ENCODE data around the gene GAGE1.
"Not testable (repeated sequence)": the region's sequence is repeated elsewhere in the genome, so short reads cannot be mapped to it uniquely, and the experiment has no call there.

The GAGE1 gene, protein sequence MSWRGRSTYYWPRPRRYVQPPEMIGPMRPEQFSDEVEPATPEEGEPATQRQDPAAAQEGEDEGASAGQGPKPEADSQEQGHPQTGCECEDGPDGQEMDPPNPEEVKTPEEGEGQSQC

DNA sequence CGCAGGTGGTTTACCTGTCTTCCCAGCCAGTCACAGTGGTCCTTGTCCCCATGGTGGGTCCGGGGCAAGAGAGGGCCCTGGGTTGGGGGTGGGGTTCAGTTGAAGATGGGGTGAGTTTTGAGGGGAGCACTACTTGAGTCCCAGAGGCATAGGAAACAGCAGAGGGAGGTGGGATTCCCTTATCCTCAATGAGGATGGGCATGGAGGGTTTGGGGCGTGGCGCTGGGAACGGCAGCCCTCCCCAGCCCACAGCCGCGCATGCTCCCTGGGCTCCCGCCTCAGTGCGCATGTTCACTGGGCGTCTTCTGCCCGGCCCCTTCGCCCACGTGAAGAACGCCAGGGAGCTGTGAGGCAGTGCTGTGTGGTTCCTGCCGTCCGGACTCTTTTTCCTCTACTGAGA lies at the start of gene GAGE1:
GAGE1 (plus strand) TSS at position 301 of the 400 bp plus-strand sequence. CDS start 1,155 bp downstream, outside the sequence.
- DNase-seq: not testable (repeated sequence)

DNA sequence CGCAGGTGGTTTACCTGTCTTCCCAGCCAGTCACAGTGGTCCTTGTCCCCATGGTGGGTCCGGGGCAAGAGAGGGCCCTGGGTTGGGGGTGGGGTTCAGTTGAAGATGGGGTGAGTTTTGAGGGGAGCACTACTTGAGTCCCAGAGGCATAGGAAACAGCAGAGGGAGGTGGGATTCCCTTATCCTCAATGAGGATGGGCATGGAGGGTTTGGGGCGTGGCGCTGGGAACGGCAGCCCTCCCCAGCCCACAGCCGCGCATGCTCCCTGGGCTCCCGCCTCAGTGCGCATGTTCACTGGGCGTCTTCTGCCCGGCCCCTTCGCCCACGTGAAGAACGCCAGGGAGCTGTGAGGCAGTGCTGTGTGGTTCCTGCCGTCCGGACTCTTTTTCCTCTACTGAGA lies 47.8 kb upstream of the GAGE1 start, which contains the start of gene GAGE12E:
GAGE12E (plus strand) TSS at position 301 of the 400 bp plus-strand sequence. CDS start 1,155 bp downstream, outside the sequence.
- not testable (repeated sequence) for DNase-seq

DNA sequence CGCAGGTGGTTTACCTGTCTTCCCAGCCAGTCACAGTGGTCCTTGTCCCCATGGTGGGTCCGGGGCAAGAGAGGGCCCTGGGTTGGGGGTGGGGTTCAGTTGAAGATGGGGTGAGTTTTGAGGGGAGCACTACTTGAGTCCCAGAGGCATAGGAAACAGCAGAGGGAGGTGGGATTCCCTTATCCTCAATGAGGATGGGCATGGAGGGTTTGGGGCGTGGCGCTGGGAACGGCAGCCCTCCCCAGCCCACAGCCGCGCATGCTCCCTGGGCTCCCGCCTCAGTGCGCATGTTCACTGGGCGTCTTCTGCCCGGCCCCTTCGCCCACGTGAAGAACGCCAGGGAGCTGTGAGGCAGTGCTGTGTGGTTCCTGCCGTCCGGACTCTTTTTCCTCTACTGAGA lies 38.3 kb upstream of the GAGE1 start, which contains the start of gene GAGE12F:
GAGE12F (plus strand) TSS at position 301 of the 400 bp plus-strand sequence. CDS start 1,155 bp downstream, outside the sequence.
- DNase-seq: not testable (repeated sequence)

DNA sequence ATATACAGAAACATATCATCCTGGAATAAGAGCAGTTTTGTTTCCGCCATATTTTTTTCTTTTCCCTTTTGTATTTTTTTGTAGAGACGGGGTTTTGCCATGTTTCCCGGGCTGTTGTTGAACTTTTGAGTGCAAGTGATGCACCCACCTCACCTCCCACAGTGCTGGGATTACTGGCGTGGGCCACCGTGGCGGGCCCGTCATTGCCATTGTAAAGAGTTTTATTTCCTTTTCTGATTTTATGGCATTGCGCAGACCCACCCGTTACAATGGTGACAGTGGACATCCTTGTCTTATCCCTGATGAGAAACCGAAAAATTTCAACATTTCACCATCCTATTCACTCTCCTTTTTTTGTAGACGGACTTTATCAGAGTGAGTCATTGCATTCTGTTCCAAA lies 30.1 kb upstream of the GAGE1 start:
- not testable (repeated sequence) for DNase-seq

DNA sequence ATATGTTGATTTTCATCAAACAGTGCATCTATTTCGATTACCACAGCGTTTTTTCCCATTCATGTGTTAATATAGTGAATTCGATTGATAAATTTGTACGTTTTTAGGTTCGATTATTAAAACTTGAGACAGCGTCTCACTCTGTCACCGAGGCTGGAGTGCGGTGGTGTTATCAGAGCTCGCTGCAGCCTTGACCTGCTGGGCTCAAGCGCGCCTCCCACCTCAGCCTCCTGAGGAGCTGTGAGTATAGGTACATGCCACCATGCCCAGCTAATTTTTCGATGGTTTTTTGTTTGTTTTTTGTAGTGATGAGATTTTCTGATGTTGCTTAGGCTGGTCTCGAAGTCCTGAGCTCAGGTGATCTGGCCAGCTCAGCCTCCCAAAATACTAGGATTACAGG lies 29.7 kb upstream of the GAGE1 start:
- not testable (repeated sequence) for DNase-seq

DNA sequence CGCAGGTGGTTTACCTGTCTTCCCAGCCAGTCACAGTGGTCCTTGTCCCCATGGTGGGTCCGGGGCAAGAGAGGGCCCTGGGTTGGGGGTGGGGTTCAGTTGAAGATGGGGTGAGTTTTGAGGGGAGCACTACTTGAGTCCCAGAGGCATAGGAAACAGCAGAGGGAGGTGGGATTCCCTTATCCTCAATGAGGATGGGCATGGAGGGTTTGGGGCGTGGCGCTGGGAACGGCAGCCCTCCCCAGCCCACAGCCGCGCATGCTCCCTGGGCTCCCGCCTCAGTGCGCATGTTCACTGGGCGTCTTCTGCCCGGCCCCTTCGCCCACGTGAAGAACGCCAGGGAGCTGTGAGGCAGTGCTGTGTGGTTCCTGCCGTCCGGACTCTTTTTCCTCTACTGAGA lies 28.7 kb upstream of the GAGE1 start, which contains the start of gene GAGE12G:
GAGE12G (plus strand) TSS at position 301 of the 400 bp plus-strand sequence. CDS start 1,155 bp downstream, outside the sequence.
- DNase-seq: not testable (repeated sequence)

DNA sequence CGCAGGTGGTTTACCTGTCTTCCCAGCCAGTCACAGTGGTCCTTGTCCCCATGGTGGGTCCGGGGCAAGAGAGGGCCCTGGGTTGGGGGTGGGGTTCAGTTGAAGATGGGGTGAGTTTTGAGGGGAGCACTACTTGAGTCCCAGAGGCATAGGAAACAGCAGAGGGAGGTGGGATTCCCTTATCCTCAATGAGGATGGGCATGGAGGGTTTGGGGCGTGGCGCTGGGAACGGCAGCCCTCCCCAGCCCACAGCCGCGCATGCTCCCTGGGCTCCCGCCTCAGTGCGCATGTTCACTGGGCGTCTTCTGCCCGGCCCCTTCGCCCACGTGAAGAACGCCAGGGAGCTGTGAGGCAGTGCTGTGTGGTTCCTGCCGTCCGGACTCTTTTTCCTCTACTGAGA lies 19.2 kb upstream of the GAGE1 start, which contains the start of gene GAGE12H:
GAGE12H (plus strand) TSS at position 301 of the 400 bp plus-strand sequence. CDS start 1,155 bp downstream, outside the sequence.
- not testable (repeated sequence) for DNase-seq

DNA sequence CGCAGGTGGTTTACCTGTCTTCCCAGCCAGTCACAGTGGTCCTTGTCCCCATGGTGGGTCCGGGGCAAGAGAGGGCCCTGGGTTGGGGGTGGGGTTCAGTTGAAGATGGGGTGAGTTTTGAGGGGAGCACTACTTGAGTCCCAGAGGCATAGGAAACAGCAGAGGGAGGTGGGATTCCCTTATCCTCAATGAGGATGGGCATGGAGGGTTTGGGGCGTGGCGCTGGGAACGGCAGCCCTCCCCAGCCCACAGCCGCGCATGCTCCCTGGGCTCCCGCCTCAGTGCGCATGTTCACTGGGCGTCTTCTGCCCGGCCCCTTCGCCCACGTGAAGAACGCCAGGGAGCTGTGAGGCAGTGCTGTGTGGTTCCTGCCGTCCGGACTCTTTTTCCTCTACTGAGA lies 9.6 kb upstream of the GAGE1 start, which contains the start of gene GAGE2A:
GAGE2A (plus strand) TSS at position 301 of the 400 bp plus-strand sequence. CDS start 1,155 bp downstream, outside the sequence.
- DNase-seq: not testable (repeated sequence)

DNA sequence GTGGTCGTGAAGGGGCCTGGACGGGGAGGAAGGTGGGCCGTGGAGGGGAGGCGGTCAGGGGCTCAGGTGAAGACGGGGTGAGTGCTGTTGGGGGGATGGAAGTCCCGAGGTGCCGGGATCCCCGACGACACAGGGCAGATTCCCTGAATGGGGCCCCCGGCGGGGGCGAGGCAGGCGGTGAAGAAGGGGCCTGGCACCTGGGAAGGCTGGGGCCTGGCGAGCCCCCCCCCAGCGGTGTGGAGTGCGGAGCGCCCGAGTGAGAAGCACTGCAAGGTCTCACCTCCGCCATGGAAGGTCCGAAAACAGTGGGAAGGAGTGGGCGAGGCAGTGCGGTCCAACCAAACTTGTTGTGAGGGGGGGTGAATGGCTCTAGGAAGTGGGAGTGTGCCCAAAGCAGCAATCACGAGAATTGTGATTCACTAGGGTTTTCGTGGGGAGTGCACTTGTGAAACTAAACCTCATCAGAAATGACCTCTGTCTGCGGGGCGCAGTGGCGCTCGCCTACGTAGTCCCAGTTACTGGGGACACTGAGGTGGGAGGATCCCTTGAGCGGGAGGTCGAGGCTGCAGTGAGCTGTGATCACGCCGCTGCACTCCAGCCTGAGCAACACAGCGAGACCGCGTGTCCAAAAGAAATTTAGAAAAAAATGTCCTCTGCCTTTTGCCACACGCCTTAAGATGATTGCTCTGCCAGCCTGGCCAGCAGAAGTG lies 8.9 kb upstream of the GAGE1 start:
- DNase-seq: not testable (repeated sequence)

DNA sequence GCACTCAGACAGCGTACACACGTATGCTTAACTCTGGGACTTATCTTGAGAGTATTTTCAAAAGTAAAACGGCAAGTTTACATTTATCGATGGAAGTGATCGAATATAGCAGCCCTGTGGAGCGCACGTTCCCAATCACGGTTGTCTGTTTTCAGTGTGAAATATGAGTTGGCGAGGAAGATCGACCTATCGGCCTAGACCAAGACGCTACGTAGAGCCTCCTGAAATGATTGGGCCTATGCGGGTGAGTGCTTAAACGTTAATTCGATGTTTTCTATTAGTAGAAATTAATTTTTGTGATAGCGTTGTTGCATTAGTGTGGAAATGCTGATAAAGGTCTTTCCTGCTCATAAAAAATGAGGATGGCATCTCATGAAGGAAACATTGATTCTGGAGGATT lies 8.3 kb upstream of the GAGE1 start:
- DNase-seq: not testable (repeated sequence)

DNA sequence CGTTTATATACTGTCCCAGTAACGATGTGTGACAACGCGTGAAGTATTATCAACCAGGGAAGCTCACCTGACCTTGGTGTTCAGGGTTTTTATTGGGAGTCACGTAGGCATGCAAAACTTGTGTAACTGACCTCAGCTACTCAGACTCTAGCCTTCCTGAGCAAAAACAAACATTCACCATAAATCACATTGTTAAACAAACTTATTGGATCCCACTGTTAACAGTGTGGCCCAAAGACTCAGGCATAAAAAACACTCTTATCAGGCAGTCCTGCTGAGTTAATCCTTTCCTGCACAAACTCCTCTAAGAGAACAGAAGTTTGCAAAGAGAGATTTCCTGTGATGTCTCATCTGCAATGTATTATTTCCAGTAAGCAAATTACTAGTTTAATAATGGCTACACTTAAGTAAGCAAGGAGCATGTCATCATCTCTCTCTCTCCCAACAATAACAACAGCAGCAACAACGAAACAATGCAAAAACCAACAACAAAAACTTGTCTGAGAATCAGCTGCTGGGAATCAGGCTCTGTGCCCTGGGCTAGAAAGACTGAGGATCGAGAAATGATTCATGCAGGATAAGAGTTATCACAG lies 12.0 kb downstream of the GAGE1 start:
- no peak for DNase-seq

DNA sequence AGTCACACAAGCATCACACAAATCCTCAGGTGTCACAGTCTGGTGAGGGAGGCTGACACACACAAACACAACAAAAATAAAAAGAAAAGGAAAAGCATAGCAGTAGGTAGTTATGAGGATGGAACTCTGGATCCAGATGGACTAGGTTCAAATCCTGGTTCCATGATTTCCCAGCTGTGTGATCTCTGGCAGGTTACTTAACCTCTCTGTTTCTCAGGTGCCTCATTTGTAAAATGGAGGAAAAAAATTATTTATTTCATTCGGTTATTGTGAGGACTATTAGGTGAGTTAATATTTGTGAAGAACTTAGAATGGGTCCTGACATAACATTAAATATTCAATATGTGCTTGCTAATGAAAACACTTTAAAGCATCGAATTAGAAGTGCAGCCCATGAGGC lies 19.8 kb downstream of the GAGE1 start:
- DNase-seq: no peak

DNA sequence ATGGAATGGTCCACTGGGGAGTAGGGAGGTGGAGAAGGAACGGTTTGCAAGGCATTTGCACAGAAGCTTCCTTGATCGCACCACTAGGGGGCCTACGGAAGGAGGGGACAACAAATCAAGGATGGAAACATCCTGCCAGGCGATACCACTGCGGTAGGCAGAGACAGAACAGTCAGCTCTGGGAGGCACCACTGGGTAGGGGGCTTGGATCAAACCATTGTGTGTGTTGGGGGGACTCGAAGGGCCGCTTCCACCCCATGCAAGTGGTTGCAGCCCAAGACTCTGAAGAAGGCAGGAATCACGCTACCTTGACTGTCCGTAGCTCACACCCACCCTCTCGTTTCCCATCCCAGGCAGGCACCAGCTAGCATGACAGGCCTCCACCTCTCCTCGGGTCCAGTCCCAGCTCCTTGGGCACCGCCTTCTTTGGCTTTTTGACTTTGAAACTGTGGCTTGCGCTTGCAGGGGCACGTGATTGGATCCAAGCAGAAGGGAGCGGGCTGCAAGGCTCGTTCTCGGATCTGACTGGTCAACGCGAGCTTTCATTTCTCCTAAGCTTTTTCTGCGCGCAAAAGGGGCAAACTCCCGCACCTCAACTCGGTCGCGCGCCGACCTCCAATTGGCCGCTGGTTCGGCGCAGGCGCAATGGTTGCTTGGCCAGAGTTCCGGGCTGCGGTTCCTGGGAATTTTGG lies 28.4 kb downstream of the GAGE1 start:
- peak; percentile 0 for DNase-seq

DNA sequence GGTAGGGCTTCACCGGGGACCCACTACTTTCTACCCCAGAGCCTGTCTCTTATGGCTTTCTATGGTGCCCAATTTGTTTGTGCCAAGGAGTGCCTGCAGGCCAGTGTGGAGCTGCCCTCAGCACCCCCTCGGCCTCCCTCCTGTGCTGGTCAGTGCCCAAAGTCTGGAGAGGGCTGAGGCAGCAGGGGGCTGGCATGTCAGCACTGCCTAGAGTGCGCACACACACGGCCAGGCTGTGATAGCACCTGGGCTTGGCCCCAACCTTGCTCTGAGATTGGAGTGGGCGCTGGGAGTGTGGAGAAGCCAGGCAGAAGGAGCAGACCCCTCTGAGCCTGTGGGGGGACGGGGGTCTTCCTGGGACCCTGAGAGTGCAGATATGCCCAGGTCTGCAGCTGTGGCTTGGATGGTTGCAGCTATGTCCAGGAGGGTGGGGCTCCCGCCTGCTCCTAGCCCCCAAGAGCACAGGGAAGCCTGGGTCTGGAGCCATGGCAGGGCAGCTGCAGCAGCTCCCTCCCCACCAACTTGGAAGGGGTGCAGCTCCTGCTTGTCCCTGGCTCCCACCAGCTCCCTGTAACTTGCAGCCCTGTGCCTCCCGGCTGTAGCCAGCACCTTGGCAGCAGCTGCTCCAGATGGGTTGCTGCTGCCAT lies 46.3 kb downstream of the GAGE1 start:
- no peak for DNase-seq

DNA sequence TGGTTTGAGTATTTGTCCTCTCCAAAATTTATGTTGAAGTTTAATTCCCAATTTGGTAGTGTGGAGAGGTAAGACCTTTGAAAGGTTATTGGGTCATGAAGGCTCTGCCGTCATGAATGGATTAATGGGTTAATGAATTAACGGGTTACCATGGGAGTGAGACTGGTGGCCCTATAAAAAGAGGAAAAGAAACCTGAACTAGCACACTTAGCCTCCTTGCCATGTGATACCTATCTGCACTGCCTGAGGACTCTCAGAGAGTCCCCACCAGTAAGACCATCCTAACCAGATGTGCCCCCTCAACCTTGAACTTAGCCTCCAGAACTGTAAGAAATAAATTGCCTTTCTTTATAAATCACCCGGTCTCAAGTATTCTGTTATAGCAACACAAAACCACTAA lies 57.7 kb downstream of the GAGE1 start:
- DNase-seq: no peak
